ENCODE results near the gene C6orf132. TPM values are rescaled to one million over a fixed set of nuclear protein-coding genes. Genes with fewer than 3 reads are reported as not detected.
"Not testable (repeated sequence)": the region's sequence is repeated elsewhere in the genome, so short reads cannot be mapped to it uniquely, and the experiment has no call there.

C6orf132 gene
- total RNA-seq, 1 donor from 2014 or later, result 11.3 TPM

- no peak for FAIRE-seq
- Histone ChIP-seq H3K4me3 (ENCODE audit: low read depth, low read length) (no peak overlapping the region), H3K36me3 (ENCODE audit: control insufficient read depth, insufficient read depth, low read length) (no peaks in the 10 kb centered on the region), H3K27me3 (ENCODE audit: control insufficient read depth, insufficient read depth, low read length) (no peaks in the 10 kb centered on the region)
- peak; percentile 50 for DNase-seq (ENCODE audit: low read depth)
- TF ChIP-seq, protein P1, sequence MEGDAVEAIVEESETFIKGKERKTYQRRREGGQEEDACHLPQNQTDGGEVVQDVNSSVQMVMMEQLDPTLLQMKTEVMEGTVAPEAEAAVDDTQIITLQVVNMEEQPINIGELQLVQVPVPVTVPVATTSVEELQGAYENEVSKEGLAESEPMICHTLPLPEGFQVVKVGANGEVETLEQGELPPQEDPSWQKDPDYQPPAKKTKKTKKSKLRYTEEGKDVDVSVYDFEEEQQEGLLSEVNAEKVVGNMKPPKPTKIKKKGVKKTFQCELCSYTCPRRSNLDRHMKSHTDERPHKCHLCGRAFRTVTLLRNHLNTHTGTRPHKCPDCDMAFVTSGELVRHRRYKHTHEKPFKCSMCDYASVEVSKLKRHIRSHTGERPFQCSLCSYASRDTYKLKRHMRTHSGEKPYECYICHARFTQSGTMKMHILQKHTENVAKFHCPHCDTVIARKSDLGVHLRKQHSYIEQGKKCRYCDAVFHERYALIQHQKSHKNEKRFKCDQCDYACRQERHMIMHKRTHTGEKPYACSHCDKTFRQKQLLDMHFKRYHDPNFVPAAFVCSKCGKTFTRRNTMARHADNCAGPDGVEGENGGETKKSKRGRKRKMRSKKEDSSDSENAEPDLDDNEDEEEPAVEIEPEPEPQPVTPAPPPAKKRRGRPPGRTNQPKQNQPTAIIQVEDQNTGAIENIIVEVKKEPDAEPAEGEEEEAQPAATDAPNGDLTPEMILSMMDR (IDR thresholded peaks at IDR 0.05; ENCODE audit: insufficient read depth, low read length, severe bottlenecking), result no peak
These were observed 15.6 kb upstream of the C6orf132 start for GRCh38 chr6:42158011-42158410.

DNA sequence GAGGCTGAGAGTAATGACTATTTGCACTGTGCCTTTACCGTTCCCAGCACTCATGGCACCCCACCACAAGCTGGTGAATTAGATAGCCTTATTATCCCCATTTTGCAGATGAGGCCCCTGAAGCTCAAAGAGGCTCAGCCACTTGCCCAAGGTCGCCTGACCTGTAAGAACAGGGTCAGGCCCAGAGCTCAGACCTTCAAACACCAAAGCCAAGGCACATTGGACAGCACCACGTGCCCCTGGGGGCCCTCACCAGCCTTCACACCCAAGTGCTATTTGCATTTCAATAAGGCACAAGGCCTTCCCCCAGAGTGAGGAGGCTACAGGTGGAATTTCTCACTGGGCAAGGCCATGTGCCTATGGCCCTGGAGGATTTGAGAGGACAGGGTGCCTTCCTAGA lies 14.2 kb upstream of the C6orf132 start:
- no peak for FAIRE-seq

GRCh38 chr6:42155293-42155692 lies 12.9 kb upstream of the C6orf132 start:
- FAIRE-seq (no peak), DNase-seq (ENCODE audit: low read depth) (no peak)
- Histone ChIP-seq H3K4me3 (ENCODE audit: low read depth, low read length) (no peak overlapping the region), H3K36me3 (ENCODE audit: control insufficient read depth, insufficient read depth, low read length) (no peaks in the 10 kb centered on the region), H3K27me3 (ENCODE audit: control insufficient read depth, insufficient read depth, low read length) (no peaks in the 10 kb centered on the region)
- TF ChIP-seq, protein P1 (IDR thresholded peaks at IDR 0.05; ENCODE audit: insufficient read depth, low read length, severe bottlenecking), result no peak

More for the DNA sequence above, 14.2 kb upstream of the C6orf132 start:
- Histone ChIP-seq H3K4me3 (ENCODE audit: low read depth, low read length) (no peak overlapping the region), H3K27me3 (ENCODE audit: control insufficient read depth, insufficient read depth, low read length) (no peaks in the 10 kb centered on the region), H3K36me3 (ENCODE audit: control insufficient read depth, insufficient read depth, low read length) (no peaks in the 10 kb centered on the region)
- DNase-seq (ENCODE audit: low read depth), result no peak
- TF ChIP-seq, protein P1 (IDR thresholded peaks at IDR 0.05; ENCODE audit: insufficient read depth, low read length, severe bottlenecking), result no peak

- FAIRE-seq (no peak), DNase-seq (ENCODE audit: low read depth) (no peak)
- TF ChIP-seq, protein P1 (IDR thresholded peaks at IDR 0.05; ENCODE audit: insufficient read depth, low read length, severe bottlenecking), result no peak
- H3K4me3 ChIP-seq (ENCODE audit: low read depth, low read length), result no peak overlapping the region
- H3K36me3 ChIP-seq (ENCODE audit: control insufficient read depth, insufficient read depth, low read length), result no peaks in the 10 kb centered on the region
- H3K27me3 ChIP-seq (ENCODE audit: control insufficient read depth, insufficient read depth, low read length), result no peaks in the 10 kb centered on the region
These were observed 12.2 kb upstream of the C6orf132 start for GRCh38 chr6:42154461-42155209.

GRCh38 chr6:42153921-42154320 lies 11.5 kb upstream of the C6orf132 start:
- FAIRE-seq (no peak), DNase-seq (ENCODE audit: low read depth) (peak; percentile 7)
- TF ChIP-seq, protein P1 (IDR thresholded peaks at IDR 0.05; ENCODE audit: insufficient read depth, low read length, severe bottlenecking), result no peak
- no peaks in the 10 kb centered on the region for H3K36me3 ChIP-seq (ENCODE audit: control insufficient read depth, insufficient read depth, low read length)
- no peak overlapping the region for H3K4me3 ChIP-seq (ENCODE audit: low read depth, low read length)
- H3K27me3 ChIP-seq (ENCODE audit: control insufficient read depth, insufficient read depth, low read length), result no peaks in the 10 kb centered on the region

DNA sequence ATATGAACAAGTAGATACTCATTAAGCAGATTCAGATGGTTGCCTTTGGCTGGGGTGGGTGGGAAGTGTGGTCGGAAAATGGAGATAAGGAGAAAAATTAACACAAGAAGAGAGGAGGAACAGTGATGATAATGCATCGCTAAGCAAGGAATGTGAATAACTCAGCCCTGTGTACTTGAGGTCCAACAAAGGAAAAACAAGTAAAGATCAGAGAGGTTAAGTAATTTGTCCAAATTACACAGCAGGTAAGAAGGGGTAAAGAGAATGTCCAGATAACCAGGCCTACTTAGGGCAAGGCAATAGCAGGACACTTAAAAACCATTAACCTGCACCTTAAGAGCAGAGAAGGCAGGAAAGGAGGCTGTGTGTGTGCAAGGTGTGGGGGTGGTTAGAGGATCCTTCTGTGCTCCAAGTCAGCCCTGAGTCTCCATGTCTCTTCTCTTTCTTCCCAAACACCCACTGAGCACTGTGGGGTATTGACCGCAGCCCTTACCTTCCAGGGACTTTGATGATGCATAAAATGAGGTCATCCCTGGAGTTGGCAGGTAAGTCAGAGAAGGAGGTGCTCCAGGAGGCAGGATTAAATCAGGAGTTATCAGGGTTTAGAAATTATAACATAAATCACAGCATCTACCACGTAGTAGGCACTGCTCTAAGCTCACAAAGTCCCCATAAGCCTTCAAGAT lies 10.3 kb upstream of the C6orf132 start:
- H3K27me3 ChIP-seq (ENCODE audit: control insufficient read depth, insufficient read depth, low read length), result not testable (repeated sequence)
- peak; percentile 96 for FAIRE-seq
- peak; percentile 64 for DNase-seq (ENCODE audit: low read depth)

More for the DNA sequence above, 10.3 kb upstream of the C6orf132 start:
- not testable (repeated sequence) for H3K36me3 ChIP-seq (ENCODE audit: control insufficient read depth, insufficient read depth, low read length); H3K4me3 ChIP-seq (ENCODE audit: low read depth, low read length)
